NCI-H1694 treated with DMSO at 0.1 percent for 48 hours (cell line): ENCODE data around the gene PEAK1.

ENCODE experiments used
- DNase-seq: peaks from one replicate; lab custom pipeline; 2025; lab: John Stamatoyannopoulos, UW

The PEAK1 gene, protein sequence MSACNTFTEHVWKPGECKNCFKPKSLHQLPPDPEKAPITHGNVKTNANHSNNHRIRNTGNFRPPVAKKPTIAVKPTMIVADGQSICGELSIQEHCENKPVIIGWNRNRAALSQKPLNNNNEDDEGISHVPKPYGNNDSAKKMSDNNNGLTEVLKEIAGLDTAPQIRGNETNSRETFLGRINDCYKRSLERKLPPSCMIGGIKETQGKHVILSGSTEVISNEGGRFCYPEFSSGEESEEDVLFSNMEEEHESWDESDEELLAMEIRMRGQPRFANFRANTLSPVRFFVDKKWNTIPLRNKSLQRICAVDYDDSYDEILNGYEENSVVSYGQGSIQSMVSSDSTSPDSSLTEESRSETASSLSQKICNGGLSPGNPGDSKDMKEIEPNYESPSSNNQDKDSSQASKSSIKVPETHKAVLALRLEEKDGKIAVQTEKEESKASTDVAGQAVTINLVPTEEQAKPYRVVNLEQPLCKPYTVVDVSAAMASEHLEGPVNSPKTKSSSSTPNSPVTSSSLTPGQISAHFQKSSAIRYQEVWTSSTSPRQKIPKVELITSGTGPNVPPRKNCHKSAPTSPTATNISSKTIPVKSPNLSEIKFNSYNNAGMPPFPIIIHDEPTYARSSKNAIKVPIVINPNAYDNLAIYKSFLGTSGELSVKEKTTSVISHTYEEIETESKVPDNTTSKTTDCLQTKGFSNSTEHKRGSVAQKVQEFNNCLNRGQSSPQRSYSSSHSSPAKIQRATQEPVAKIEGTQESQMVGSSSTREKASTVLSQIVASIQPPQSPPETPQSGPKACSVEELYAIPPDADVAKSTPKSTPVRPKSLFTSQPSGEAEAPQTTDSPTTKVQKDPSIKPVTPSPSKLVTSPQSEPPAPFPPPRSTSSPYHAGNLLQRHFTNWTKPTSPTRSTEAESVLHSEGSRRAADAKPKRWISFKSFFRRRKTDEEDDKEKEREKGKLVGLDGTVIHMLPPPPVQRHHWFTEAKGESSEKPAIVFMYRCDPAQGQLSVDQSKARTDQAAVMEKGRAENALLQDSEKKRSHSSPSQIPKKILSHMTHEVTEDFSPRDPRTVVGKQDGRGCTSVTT (N-terminal part only)

DNA sequence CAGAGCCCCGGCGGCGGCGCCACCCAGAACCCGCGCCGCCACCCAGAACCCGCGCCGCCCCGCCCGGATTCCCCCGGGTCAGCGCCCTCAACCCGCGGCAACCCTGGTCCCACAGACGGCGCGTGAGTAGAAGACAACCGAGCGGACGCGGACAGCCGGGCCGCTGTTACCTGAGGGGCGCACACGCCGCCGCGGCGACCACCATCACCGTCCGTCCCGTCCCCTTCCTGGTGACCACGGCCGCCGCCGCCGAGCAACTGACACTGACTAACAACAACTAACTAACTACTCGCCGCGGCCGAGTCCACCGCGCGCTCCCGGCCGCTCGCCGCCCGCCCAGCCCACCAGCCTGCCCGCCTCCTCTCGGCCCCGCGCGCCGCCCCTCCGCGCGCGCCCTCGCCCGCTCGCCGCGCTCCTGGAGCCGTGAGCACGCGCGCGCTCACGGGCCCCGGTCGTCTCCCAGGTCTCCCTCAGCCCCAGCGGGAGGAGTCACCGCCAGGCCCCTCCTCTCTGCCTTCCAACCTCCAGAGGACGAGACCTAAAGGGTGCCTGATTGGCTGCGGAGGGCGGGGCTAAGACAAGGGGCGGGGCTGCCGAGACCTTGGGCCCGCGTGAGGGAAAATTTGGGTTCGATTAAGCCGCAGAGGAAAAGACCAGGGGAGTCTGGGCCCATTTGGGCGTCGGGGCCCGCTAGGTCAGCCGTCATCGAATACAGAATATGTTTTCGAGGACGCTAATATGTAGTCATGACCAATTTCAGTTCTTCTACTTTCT is at the start of gene PEAK1:
Gene PEAK1, minus strand, starts transcription at position 269 of the 774 bp plus-strand sequence. CDS start 238,178 bp downstream, outside the sequence.
- DNase-seq, result peak; percentile 86

DNA sequence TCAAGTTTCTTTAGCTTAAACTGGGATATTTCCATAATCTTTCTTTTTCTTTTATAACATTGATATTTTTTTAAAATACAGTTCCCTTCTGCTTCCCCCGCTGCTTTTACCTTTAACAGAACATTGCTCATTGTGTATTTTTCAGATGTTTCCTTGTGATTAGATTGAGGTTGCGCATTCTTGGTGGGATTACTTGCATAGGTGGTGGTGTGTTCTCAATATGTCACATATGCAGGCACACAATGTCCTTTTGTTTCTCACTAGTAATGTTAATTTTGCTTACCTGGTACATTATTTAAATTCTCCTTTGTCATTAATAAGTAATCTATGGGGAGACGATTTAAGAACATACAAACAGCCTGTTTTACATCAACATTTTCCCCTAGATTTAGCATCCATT is 49.0 kb upstream of the PEAK1 start:
- DNase-seq, result no peak

DNA sequence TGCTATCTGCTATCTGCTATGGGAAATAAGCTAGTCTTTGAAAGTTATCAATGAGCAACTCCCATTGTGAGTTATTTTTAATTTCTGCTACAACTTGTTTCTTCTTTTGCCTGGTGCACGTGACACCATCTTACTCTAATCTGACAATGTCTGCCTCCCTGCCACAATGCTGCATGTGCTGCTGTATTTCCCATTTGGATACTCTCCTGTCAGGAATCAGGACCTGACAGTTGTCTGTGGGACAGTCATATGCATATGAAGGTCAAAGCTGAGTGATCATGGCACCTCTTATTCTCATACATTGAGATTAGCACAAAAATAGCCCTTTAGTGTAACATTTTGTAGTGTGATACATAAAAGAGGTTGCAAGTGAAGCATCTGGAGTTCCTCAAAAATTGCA is 46.6 kb upstream of the PEAK1 start:
- DNase-seq, result no peak

DNA sequence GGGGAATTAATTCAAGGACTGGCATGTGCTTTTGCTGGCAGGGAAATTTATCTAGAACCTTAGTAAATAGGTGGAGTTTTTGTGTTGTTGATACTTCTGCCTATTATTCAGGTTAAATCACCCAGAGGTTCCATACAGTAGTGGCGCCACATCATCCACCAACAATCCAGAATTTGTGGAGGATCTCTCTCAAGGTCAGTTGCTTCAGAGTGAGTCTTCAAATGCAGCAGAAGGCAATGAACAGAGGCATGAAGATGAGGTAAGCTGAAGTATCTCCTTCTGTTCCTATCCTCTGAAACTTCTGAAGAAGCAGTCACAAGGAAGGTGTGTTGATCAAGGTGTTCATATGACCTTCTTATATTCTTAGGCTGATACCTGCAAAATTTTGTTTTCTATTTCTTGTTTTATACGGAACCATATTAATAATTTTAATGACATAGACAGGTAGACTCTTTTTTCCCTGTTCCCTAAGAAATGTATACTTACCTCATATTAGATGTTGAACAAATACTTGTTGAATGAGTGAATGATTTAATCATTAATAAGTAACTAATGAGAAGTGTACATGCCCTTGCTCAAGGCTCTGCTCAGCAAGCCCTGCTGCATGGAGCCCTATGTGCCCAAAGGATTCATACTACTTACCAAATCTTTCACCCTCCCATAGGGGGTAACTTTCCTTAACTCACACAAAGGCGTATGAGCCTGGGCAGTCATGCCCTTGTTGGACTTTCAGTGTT is 44.4 kb upstream of the PEAK1 start:
- DNase-seq, result no peak

DNA sequence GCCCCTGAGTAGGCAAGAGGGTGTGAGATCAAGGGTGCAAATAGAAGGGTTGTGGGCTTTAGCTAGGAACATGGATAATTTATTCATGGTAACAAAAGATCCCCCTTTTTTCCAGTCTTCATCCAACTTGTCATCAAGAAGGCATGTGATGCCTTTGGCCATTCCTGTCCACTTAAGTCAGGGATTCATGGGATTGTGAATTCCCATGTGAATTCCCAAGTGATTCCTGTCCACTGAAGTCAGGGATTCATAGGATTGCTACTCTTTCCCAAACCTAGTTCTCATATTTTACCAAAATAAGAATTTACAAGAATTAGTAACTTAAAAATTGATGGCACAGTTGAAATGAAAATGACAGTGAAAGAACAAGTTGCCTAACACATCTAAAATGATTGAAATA is 41.6 kb upstream of the PEAK1 start:
- no peak for DNase-seq

DNA sequence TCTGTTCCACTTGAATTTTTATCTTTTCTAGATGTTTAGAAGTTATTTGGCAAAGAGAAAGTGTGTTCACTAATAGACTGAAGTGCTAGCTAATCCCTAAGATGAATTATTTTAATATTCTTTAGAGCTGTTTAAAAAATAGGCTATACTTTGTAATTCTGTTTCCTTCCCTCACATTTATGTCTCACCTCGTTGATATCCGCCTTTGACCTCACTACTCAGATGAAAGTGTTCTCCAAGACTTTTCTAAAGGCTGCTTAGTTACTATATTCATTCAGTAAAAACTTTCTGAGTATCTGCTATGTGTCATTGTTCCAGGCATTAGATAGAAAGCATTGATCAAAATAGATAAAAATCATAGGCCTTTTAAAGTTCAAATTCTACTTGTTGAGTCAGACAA is 39.1 kb upstream of the PEAK1 start:
- DNase-seq, result no peak

DNA sequence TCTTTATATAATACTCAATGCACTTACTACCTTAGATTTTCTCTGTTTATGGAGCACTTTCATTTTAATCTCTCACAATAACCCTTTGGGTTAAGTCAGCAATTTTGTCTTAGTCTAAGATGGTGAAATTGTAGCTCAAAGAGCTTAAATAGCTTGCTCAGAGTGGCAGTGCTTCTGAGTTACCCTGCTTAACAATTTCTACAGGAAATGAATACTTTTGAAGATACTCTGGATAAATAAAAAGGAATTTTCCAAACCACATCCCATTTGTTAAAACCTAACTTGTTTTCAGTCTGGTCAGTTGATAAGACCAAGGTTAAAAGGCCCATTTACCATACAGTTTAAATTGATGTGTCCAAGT is 38.0 kb upstream of the PEAK1 start:
- no peak for DNase-seq

DNA sequence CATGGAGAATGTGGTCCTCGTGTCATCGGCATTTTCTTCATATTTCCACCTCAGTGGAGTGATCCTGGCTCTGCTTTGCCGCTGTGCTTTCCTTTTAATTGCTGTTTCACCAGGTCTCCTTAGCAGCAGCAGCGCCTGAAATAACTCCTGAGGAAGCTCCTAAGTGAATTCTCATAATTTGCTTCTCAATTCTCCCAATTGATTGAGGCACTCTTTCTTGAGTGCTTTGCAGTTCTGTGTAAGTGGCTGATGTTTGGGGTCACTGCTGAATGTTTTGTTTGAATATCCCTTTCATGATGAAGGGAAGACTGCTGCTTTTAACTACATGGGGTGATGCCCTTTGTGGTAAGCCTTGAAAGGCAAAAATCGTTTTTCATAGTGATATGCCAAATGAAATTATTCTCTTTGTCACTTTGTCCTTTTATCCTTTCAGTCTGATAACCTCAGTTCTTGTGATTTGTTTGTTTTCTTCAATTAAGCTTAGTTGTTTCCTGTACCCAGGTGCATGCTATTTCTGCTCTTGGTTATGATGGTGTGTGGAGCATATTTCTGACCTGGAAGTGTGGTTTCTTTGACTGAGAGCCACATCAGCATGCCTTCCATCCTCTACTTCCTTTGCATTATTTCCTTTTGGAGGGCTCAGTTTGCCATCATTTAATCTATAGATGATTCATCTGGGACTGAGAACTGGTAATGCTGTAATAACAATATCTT is 37.4 kb upstream of the PEAK1 start:
- DNase-seq, result no peak

DNA sequence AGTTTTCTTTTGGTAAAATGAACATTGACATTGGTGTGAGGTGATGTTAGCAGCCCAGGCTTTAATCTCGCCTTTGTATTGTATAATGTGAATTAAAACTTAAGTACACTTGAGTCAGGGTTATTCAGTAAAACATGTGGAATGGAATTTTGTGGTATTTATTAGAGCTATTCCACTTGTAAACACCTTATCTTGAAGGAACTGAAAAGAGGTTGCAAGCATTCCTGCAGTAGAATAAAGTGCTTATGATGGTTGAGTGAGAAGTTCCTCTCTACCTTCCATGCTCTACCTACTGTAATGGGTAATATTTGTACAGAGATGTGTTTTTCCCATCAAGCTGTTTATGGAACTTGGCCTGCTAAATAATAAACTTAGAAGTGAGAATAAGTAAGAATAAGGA is 36.8 kb upstream of the PEAK1 start:
- DNase-seq, result no peak

DNA sequence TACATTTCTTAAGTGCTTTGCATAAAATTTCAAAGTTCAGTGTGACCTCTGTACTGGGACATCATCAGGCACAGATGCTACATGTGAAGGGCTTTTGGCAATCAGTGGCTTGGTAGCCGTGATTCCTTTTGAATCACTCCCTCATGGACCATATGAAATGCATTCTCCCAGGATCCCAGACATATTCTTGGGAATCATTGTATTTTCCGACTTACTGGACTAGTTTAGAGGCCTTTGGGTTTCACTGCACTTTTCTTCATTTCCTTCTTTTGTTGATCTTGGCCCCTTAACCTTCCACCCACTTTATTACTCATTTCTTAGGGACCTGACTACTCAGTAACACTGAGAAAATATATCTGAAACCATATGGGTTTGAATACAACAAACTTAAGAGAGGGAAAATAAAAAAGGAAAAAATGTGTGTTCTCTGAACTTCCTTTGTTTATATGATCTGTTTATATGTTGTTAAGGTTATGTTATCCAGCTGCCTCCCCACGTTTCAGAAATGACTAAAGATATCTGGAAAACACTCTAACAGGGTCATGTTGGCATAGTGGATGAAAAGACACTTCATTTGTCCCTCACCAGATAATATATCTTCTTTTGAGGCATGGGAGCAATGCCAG is 35.9 kb upstream of the PEAK1 start:
- no peak for DNase-seq

DNA sequence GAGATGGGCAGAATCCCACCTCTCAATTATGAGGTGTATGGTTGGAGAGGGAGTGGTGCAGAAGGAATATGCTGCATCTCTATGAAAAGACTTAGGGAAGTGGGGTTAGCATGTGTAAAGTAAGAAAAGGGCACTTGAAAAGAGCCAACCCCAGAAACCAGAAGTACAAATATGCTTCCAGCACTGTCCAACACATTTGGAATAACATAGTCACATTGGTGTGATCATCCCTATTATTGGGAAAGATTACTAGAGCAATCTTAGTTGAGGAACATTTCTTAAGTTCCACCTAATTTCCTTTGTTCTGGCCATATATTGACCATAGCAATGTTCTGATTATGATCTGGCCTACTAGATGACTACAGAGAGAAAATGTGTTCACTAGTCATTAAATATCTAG is 35.0 kb upstream of the PEAK1 start:
- DNase-seq, result no peak

DNA sequence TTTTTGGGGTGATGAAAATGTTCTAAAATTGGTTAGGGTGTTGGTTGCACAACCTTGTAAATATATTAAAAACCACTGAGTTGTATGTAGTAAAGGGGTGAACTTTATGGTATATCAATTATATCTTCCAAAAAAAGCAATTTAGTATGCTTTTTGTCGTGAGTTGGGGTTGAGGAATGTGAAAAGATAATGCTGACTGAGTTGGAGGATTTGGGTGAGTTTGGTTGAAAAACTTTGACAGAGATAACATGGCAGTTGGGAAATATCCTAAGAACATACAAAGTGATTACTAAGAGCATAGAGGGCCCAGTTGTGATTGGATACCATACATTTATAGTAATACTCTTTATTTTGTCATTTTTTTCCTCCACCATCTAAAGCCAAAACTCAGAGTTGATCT is 34.4 kb upstream of the PEAK1 start:
- no peak for DNase-seq

DNA sequence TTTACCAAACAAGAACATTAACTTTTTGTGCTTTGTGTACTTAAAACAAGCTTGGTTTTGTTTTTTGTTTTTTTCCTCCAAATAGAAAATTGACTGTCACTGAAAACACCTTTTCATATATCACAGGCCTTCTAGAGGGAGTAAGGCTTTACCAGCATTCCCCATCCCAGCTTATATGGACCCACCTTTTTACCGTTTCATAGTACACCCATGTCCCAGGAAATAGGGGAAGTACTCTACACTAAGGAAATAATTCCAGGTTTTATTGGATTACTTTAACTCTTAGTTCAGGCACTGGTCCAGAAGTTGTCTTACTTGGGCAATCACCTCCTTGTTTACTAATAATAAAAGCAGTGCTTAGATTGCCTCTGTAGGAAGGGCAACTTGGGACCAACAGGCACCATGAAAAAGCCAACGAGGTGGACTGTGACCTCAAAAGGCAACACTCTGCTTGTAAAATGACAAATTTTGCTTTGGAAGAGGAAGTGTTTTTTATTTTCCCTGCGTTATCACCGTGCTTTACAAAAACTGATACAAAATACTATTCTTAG is 27.0 kb upstream of the PEAK1 start:
- DNase-seq, result no peak

DNA sequence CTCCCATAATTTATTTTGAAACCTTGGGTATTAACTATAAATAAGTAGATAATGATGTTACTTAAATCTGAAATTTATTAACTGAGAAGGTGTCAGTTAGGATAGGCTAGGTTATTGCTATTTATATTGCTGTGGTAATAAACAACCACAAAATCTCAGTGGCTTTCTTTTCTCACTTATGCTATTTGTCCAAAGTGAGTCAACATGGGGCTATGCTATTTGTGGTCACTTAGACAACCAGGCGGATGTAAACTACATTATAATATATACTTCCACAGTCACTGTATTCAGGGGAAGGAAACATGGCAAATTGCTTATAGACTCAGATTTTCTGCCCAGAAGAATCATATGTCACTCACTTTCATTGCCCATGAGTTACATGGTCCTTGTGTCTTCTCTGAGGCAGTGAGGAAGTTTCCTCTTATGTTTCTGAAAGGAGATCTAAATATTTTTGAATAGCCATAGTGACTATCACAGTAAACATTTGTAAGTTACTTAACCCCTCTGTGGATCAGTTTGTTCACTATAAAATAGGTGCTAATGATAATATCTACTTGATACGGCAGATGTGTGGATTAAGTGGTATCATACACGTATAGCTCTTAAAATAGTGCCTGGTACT is 20.6 kb upstream of the PEAK1 start:
- DNase-seq, result no peak

DNA sequence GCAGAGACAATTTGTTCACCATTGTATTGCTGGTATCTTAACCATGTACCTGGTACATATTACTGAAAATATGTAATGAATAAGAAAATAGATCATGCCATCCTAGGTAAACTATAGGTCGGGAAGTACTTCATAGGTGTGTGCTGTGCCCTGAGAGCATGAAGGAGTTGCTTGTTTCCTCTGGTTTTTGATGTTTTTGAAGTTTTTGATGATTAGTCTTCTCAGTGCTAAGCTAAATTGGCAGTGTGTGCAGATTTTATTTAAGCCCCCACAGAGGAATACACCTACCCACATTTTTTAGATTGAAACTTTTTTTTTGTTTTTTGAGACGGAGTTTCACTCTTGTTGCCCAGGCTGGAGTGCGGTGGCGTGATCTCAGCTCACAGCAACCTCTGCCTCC is 17.4 kb upstream of the PEAK1 start:
- no peak for DNase-seq

DNA sequence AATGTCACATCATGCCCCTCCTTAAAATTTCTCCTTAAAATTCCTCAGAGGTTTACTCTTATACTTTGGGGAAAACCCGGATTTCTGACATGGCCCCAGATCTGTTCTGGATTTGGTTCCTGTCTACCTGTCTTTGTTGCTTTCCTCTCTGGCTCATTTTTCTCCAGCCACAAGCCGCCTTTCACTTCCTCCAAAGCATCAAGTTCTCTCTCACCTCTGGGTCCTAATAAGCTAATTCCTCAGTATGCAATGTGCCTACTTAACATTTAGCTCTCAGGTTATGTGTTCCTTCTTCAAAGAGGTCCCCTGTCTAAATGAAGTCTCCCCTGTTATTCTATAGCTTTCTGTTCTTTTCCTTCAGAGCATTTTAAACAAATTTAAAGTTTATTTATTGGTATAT is 16.9 kb upstream of the PEAK1 start:
- no peak for DNase-seq

DNA sequence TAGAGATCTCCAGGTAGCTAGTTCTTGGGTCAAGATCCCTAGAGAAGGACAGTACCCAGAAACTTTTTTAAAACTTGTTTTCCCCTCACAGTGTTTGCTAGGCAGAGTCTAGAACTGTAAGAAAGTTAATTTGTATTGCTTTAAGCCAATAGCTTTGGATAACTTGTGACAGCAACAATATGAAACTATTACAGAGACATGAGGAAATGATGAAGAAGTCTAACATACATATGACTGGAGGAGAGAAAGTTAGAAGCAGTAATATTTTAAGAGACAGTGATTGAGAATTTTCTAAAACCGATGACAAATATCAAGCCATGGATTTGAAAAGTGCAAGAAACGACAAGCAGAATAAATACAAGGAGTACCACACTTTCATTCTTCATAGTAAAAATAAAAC is 10.7 kb upstream of the PEAK1 start:
- DNase-seq, result no peak

DNA sequence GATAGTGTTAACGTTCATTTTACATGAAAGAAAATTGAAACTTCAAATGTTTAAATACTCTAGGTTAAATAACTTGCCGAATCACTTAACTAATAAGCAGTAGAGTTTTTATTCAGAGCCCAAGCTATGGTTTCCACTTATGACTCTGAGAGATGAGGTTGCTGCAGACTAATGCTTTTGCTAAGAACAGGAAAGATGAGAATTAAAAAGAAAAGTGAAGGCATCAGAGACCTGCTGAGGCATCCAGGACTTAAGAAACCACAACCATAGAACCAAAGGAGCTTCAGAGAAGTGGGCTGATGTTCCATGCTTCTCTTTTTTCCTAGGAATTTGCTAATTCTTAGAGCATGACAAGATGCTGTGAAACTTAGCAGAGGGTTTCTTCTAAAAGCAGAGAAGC is 10.3 kb upstream of the PEAK1 start:
- DNase-seq, result no peak

DNA sequence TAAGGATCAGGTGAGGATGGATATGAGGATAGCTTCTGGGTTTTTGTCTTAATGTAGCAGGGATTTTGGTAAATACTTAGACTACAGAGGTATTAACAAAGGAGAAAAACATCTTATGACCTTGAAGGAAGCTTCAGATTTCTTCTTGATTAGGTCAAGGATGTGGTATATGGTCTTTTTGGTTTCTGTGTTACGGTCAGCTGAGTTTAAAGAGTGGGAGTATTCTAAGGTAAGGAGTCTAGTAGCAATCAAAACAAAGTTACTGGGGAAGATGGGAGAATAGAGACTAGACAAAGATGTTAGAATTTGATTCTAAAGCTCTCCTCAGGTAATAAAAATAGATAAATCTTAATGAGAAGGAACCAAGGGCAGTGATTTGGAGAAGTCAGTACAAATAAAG is 7.0 kb upstream of the PEAK1 start:
- DNase-seq, result no peak

DNA sequence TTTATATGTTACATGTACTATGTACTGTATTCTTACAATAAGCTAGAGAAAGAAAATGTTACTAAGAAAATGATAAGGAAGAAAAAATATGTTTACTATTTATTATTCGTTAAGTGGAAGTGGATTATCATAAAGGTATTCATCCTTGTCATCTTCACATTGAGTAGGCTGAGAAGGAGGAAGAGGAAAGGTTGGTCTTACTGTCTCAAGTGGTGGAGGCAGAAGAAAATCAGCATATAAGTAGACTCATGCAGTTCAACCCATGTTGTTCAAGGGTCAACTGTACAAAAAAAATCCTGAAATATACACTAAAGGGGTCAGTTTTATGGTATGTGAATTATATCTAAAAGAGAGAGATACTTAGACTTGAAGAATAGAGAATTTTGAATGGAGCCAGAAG is 6.5 kb upstream of the PEAK1 start:
- no peak for DNase-seq
